ENCODE results near the gene KDM7A.
A peak's percentile ranks its signal among the peaks of the same experiment; 100 is the strongest.
"Not testable (repeated sequence)": the region's sequence is repeated elsewhere in the genome, so short reads cannot be mapped to it uniquely, and the experiment has no call there.

Gene KDM7A

GRCh38 chr7:140156460-140157080, 20.2 kb downstream of the KDM7A start:
- DNase-seq: no peak

GRCh38 chr7:140155428-140155827, 21.4 kb downstream of the KDM7A start:
- DNase-seq: no peak

- DNase-seq: no peak
Measured at GRCh38 chr7:140153666-140154161, 23.1 kb downstream of the KDM7A start.

GRCh38 chr7:140146574-140146973, 30.2 kb downstream of the KDM7A start:
- DNase-seq: no peak

- no peak for DNase-seq
Measured at GRCh38 chr7:140145709-140146108, 31.1 kb downstream of the KDM7A start.

- DNase-seq: no peak
Measured at GRCh38 chr7:140144821-140145220, 32.0 kb downstream of the KDM7A start.

- no peak for DNase-seq
Measured at GRCh38 chr7:140143997-140144396, 32.8 kb downstream of the KDM7A start.

GRCh38 chr7:140142031-140142430, 34.8 kb downstream of the KDM7A start:
- DNase-seq: no peak

GRCh38 chr7:140141256-140141655, 35.5 kb downstream of the KDM7A start:
- no peak for DNase-seq

- DNase-seq: no peak
Measured at GRCh38 chr7:140137078-140137477, 39.7 kb downstream of the KDM7A start.

GRCh38 chr7:140136073-140136472, 40.7 kb downstream of the KDM7A start:
- DNase-seq: no peak

GRCh38 chr7:140134039-140134438, 42.7 kb downstream of the KDM7A start:
- no peak for DNase-seq

- no peak for DNase-seq
Measured at GRCh38 chr7:140127360-140128127, 49.2 kb downstream of the KDM7A start.

- DNase-seq: no peak
Measured at GRCh38 chr7:140126435-140127034, 50.2 kb downstream of the KDM7A start.

- DNase-seq: no peak
Measured at GRCh38 chr7:140122965-140123364, 53.8 kb downstream of the KDM7A start.

GRCh38 chr7:140121326-140121725, 55.5 kb downstream of the KDM7A start:
- DNase-seq: no peak

GRCh38 chr7:140114817-140115216, 62.0 kb downstream of the KDM7A start:
- DNase-seq: not testable (repeated sequence)

GRCh38 chr7:140108777-140109176, 68.0 kb downstream of the KDM7A start:
- not testable (repeated sequence) for DNase-seq

GRCh38 chr7:140096459-140096858, 80.3 kb downstream of the KDM7A start:
- DNase-seq: no peak

- DNase-seq: no peak
Measured at GRCh38 chr7:140093375-140093774, 83.4 kb downstream of the KDM7A start.

- no peak for DNase-seq
Measured at GRCh38 chr7:140085447-140085846, 91.3 kb downstream of the KDM7A start.

GRCh38 chr7:140084972-140085371, 91.8 kb downstream of the KDM7A start:
- peak; percentile 34 for DNase-seq

GRCh38 chr7:140084142-140084655, 92.6 kb downstream of the KDM7A start:
- no peak for DNase-seq

- DNase-seq: no peak
Measured at GRCh38 chr7:140082770-140083169, 94.0 kb downstream of the KDM7A start.
